ENCODE measurements around the gene WDFY2. TPM values are rescaled to one million over a fixed set of nuclear protein-coding genes. Genes with fewer than 3 reads are reported as not detected.

The WDFY2 gene
- total and polyA plus RNA-seq, 9 donors: 5.4 to 17.9 (median 12.6) TPM

GRCh38 chr13:51776179-51776578 lies 191.9 kb downstream of the WDFY2 start:
- H3K4me1 ChIP-seq (ENCODE audit: insufficient read depth): no peaks in the 10 kb centered on the region
- H3K36me3 ChIP-seq: no peaks in the 10 kb centered on the region
- no peak overlapping the region for H3K4me3 ChIP-seq
- 88 to 94% (median 90%) methylated on average over 7 of the region's 7 CpGs for WGBS, 3 donors
- TF ChIP-seq CTCF (IDR thresholded peaks at IDR 0.05) (no peak), EP300 (IDR thresholded peaks at IDR 0.05) (no peak), POLR2A (IDR thresholded peaks at IDR 0.05) (no peak)
- DNase-seq: no peak
- no peaks in the 10 kb centered on the region for H3K9me3 ChIP-seq
- H3K27me3 ChIP-seq: no peaks in the 10 kb centered on the region
- H3K27ac ChIP-seq: no peak overlapping the region
- intact Hi-C loops (cut with DNase I): no loop called here

GRCh38 chr13:51777921-51778320 lies 193.7 kb downstream of the WDFY2 start:
- Histone ChIP-seq H3K9me3 (no peaks in the 10 kb centered on the region), H3K27ac (no peak overlapping the region), H3K36me3 (no peaks in the 10 kb centered on the region), H3K4me1 (ENCODE audit: insufficient read depth) (no peaks in the 10 kb centered on the region), H3K4me3 (no peak overlapping the region), H3K27me3 (no peaks in the 10 kb centered on the region)
- intact Hi-C loops (cut with DNase I): no loop called here
- WGBS, 3 donors: 84 to 93% (median 92%) methylated on average over 9 of the region's 9 CpGs
- no peak for TF ChIP-seq CTCF (IDR thresholded peaks at IDR 0.05)
- TF ChIP-seq EP300 (IDR thresholded peaks at IDR 0.05): no peak
- no peak for TF ChIP-seq POLR2A (IDR thresholded peaks at IDR 0.05)
- no peak for DNase-seq

GRCh38 chr13:51778392-51778791 lies 194.1 kb downstream of the WDFY2 start:
- Histone ChIP-seq H3K27me3 (no peaks in the 10 kb centered on the region), H3K4me1 (ENCODE audit: insufficient read depth) (no peaks in the 10 kb centered on the region), H3K27ac (no peak overlapping the region), H3K4me3 (no peak overlapping the region), H3K36me3 (no peaks in the 10 kb centered on the region), H3K9me3 (no peaks in the 10 kb centered on the region)
- intact Hi-C loops (cut with DNase I): no loop called here
- no peak for TF ChIP-seq POLR2A (IDR thresholded peaks at IDR 0.05)
- no peak for TF ChIP-seq EP300 (IDR thresholded peaks at IDR 0.05)
- no peak for TF ChIP-seq CTCF (IDR thresholded peaks at IDR 0.05)
- DNase-seq: no peak
- 77 to 85% (median 80%) methylated on average over 11 of the region's 11 CpGs for WGBS, 3 donors

GRCh38 chr13:51780099-51780498 lies 195.8 kb downstream of the WDFY2 start:
- no peak overlapping the region for H3K27ac ChIP-seq
- TF ChIP-seq EP300 (IDR thresholded peaks at IDR 0.05) (no peak), CTCF (IDR thresholded peaks at IDR 0.05) (no peak), POLR2A (IDR thresholded peaks at IDR 0.05) (no peak)
- H3K9me3 ChIP-seq: no peaks in the 10 kb centered on the region
- intact Hi-C loops (cut with DNase I): no loop called here
- H3K4me1 ChIP-seq (ENCODE audit: insufficient read depth): no peaks in the 10 kb centered on the region
- H3K36me3 ChIP-seq: no peaks in the 10 kb centered on the region
- H3K27me3 ChIP-seq: no peaks in the 10 kb centered on the region
- 52 to 71% (median 61%) methylated on average over 3 of the region's 3 CpGs for WGBS, 3 donors
- no peak for DNase-seq
- no peak overlapping the region for H3K4me3 ChIP-seq
